Activated CD8-positive, alpha-beta memory T cell treated with anti-CD3 and anti-CD28 coated beads for 48 hours (primary cell): ENCODE measurements around the gene VAC14.

Experiments
- DNase-seq, 3 experiments: peaks; one replicate each; pipeline ENCODE4 v3.0.0-alpha.2; 2020; ENCODE audit warnings: low read depth in 2 of 3, low spot score in 2 of 3

Gene VAC14

DNA sequence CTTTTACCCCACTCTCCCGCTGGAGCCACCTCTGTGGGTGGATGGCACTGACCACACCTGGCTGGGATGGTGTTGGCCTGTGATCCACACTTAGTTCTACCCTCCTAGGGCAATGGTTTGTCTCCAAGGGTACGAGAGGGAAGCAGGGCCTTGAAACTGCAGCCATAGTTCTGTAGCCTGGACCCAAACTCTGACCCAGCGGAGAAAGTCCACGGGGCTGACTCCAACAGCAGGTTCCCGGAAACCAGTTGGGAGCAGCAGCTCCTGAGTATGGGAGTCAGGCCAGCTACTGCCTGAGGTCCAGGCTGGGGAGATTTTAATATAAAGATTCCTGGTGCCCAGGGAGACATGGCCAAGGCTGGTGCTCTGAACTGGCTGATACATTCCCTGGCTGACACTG lies 91.5 kb downstream of the VAC14 start:
- DNase-seq = no peak

DNA sequence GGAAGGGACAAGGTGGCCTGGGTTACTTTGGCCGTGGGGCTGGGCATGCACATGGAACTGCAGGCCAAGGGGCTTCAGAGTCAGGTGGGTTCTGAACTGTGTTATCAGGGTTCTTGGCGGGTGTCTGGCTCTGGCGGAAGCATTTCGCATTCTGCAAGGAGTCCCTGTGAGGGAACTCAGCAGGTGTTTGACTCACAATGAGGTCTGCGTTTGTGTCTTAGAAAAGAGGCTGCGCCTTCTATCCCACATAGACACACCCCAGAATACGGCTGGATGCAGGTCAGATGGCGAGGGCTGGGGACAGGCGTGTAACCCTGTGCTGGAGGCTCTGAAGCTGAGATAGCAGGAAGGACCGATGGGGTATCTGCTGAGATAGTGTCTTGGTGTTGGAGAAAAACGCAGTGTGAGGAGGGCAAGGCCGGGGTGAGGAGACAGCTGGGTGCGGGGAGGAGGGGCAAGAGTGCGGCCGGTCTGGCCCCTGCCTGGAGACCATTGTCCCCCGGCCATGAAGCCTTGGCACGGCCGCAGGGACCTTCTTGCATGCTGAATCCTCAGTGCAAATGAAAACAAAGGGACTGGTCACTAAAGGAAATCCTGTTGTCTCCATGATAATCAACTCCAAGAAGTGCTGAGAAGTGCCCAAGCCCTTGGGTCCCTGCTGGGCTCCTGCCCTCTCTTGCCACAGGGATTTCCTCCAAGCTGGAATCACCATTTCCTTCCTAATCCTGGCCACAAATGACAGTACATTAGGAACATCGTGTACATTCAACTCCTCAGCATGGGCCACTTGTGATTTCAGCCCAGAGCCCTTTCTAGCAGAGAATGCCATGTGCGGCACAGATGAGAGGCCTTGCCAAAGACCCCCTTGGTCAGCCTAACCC lies 92.4 kb downstream of the VAC14 start:
- DNase-seq = no peak

DNA sequence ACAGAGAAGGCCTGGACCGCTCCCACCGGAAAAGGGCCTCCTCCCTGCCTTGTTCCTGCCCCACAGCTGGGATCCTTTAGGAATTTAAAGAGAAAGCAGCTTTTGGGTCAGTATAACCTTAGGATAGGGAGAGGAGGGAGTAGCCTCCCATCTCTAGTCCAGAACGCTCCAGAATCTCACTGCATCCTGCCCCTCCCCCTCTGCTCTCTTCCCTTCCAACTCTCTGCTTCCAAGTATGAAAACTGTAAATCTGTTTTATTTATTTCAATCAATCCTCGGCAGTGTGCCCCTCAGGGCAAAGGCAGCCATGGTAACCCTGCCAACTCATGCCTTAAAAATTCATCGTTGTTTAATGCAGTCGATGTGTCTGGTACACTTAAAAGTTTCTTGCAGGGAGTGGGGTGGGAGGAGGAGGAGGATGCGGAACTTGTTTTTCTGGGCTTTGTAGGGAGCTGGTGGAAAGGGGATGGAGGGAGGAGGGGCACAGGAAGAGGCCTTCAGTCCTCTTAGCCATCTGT lies 94.0 kb downstream of the VAC14 start:
- DNase-seq = no peak

DNA sequence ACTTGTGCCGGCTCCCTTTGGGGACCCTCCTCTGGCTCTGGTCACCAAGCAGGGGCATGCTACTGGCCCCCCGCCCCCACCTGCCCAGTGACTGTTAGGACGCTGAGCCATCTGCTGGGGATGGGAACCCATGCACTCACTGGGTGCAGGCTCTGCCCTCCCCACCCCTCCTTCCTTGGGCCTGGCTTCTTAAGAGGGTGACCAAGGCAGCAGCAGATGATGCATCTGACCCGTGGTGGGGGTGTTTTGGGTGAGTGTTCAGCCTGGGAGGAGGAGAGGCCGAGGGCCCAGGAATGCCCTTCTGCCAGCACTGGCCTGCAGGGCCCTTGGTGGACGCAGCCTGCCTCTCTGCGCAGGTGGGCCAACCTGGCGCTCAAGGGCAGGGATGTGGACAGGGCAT lies 95.9 kb downstream of the VAC14 start:
- no peak for DNase-seq

DNA sequence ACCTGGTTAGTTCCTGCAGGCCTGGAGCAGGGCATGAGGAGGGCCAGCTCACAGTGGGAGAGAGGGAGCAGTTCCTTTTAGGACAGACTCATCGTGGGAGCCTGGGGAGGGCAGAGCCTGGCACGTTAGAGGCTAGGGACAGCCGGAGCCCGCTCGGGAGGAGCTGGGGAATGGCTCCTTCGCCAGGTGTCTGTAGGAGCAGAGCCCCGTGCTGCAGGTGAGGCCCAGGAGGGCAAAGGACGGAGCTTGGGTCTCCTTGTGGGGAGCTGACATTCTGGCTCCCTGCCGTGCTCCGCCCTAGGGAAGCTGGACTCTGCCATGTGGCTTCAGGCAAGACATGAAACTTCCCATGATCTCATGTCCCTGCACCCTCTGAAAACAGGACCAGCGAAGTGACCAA lies 96.4 kb downstream of the VAC14 start:
- no peak for DNase-seq

DNA sequence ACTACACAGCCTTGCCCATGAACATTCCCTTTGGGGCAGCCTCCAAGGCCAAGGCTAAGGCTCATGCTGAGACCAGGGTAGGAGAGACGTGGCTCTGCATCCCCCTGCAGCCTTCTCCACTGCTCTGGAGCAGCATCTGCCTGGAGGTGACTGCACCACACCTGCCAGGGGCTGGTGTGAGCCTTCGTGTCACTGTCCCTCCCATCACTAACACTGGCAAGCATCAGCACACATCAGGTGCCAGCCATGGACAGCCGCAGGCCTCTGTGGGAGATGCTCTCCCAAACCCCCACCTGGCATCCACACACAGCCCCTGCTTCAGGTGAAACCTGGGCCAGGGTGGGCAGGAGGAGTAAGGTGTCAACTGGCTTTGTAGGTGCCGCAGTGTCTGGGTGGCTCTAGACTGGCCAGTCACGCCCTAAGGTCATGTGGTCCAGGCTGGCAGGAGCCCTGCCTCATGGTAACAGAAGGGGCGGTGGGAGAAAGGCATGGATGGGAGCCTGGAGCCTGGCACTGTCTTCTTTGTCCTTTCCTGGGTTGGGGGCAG lies 97.0 kb downstream of the VAC14 start:
- DNase-seq = no peak

DNA sequence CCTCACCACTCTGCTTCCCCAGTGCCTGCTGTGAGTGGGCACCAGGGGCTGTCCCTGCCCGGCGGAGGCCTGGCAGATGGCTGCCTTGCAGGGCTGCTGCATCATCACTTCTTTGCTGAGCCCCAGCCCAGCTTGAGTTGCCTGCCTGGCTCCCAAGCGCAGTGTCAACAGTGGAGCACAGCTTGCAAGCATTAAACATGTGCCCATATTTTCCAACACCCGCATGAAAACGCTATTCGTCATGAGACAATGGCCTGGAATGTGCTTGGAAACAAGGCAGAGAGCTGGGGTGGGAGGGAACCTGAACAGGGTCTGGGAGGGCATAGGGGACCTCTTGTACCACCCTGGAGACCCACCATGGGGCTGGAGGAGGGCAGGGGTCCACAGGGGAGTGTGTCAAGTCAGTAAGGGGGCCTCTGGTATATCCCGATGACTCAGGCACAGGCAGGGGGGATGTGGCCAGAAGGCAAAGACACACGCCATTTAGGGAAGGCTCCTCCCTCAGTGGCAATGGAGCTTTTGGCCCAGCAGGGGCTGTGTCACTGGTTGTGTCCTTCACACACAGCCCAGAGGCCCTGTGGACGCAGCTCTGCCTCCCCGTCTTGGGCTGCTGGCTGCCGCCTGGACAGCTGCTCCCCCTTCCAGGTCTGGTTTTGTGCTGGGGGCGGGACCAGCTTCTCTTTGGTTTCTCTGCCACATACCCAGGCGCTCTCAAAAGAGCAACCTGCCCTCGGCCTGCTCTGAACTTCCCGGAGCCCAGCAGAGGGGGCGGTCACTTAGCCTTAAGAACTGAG lies 97.7 kb downstream of the VAC14 start:
- DNase-seq = no peak

DNA sequence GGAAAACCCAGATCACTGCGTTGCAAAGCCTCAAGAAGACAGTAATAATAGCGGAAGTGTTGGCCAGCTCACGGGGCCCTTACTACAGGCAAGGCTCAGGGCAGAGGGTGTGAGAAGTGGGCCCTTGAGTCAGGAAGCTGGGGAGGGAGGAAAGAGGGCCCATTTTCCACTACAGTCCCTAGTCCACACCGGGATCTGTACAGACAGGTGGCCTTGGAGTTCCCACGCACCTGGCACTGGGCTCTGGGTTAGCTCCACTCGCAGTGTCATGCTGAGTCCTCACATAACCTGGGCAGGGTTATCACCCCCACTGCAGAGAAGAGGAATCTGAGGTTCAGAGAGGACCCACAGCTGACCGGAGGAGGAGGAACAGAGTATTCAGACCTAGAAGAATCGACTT lies 98.3 kb downstream of the VAC14 start:
- no peak for DNase-seq

DNA sequence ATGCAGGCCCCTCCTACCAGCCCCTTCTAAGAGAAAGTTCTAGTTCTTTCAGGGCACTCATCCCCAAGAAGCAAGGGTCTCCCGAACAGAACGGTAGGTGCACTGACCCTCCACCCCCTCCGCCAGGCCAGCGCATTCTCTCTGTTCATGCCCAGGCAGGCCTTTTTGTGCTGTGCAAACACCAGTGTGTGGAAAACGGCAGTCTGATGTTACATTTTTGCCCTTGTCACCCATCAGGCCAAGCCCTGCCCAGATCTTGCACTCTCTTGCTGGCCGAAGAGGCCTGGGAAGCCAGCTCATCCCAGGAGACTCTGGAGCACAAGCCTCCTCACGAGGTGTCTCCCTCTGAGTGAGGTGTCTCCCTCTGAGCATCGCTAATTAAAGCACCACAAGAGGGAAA lies 99.0 kb downstream of the VAC14 start:
- no peak for DNase-seq

DNA sequence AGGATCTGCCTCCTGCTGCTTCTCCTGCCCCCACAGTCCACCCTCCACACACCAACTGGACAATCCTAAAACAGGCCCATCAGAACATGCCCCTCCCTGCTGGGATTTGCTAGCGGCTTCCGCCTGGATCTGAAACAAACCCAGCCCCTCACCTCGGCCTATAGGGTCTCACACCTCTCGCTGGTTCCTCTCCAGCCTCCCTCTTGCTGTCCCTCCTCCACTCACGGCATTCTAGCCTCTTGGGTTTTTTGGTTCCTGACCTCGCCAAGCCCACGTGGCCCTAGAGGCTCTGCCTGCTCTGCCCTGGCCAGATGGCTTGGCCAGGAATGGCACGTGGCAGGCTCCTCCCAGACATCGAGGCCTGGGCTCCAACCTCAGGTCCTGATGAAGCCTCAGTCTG lies 99.4 kb downstream of the VAC14 start:
- no peak for DNase-seq

DNA sequence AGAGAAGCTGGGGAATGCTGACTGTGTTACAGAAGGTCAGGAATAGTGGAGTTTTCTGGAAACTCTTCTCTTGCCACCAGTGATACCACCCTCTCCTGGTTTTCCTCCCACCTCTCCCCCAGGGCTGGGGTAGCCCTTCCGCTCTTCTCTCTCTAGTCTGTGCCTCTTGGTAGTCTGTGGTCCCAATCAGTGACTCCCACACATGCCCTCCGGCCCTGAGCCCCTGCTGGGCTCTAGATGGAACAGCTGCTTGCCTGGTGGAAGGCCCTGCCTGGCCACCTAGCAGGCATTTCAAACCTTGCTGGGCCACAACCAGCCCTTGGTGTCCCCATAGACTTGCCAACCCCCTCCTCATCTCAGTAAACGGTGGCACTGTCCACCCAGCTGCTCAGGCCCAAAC lies 99.9 kb downstream of the VAC14 start:
- no peak for DNase-seq

DNA sequence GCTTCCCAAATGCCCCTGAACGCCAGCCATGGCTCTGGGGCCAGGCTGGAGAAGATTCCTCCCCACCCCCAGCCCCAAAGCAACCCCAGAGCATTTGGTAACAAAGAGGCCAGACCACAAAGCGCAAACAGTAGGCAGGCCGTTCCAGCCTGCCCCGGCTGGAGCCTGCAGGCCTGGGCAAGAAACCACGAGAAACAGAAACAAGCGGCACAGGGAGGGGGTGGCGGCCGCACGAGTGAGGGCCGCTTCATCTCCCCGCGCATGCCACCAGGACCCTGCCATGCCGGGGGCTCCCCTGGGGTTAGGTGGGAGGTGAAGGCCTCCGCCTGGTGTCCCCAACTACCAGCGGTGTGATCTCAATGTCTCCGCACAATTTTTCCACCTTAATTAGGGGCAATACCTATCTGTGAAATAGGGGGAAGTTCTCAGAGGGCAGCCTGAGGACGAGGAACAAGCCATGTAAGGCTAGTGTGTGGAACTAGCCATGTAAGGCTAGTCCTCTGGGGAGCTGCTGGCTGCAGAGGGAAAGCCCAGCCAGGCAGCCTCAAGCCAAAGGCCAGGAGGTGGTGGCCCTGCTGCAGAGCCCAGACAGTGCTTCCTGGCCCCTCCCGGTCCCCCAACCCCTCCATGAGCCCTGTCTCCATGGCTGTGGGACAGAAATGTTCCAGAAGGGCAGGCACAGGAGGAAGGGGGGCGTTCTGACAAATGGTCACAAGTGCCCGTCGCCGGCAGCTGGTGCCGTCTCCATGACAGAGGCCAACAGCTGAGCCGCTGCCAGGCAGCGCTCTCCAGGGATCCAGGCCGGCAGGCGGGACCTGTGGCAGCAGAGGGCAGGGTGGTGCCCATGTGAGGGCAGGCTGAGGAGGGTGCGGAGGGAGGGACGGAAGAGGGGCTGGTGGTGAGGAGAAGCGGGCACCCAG lies 100.6 kb downstream of the VAC14 start:
- DNase-seq = no peak

DNA sequence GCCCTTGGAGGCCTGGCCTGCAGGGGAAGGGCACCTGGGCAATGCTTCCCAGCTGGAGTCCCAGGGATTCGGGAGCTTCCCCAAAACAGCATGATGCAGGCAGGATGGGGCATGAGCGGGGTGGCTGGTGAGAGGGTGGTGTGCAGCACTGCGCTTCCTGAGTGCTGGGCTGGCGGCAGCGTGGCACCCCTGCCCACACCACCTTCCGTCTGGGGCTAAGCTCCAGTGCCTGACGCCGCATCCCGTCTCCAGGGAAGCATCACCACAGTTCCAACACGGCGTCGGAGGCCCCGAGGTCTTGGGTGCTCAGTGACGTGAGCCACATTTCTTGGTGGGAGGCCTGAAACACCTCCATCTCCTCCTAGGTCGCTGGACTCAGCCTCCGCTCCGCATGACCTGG lies 101.3 kb downstream of the VAC14 start:
- no peak for DNase-seq

DNA sequence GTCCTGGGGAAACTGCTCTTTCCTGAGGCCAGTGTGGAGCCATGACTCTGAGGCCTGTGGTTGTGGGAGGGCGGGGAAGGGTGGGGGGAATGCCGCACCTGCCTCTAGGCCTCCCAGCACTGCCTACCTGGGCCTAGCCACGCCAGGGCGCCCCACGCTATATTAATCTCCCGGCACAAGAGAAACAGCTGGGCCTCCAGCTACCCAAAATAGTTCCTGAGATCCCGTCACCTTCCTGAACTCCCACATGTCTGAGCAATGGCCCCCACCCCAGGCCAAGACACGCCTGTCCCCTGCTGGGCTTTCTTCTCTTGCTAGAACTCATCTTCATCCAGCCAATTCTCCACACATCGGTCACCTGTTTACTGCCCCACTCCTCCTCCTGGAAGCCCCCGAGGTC lies 102.1 kb downstream of the VAC14 start:
- no peak for DNase-seq

DNA sequence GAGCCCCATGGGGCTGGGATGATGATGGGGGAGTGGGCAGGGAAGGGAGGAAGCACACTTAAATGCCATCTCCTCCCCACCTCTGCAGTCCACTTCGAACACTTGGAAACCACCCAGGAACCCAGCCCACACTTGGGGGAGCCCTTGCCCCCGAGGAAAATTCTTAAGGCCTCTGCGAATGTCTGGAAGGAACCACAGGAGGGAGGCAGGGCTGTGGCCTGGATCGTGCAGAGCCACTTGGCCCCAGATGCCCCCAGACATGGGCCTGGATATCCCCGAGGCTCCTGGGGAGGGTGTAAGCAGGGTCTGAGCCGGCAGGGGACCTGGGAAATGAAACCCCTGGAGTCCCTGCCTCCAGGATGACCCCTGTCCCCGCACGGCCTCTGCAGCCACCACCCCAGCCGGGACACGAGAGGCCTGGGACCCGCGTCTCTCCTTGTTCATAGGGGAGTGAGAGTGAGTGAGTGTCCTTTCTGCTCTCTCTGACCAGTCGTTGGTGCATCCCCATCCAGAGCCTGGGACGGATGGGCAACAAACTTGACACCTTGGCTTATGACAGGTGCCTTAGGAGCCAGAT lies 103.3 kb downstream of the VAC14 start:
- no peak for DNase-seq

DNA sequence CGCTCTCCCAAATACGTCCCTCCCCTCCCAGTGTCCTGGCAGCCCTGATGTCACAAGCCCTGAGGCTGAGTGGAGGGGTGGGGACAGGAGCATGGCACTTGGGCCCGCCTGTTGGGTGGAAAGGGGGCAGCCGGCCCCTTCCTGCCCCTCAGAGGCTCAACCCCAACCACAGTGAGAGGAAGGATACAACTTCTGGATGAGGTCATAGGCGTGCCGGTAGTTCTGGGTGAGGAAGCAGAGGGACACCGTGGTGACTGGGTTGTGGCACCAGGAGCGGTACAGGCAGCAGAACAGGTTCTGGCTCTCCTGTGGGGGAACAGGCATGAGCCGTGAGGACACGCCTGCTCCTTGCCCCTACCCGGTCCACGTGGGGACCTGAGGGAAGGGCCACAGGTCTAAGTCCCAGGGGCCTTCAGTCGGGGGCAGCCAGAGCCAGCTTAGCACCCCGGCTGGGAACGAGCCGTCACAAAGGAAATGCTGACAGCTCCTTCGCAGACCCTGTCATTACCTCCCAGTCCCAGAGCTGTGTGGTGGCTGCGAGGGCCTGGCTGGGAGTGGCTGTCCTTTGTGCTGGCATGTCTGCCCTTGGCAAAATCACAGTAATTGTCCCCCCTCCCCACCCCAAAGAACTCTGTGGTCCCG lies 103.9 kb downstream of the VAC14 start:
- DNase-seq = no peak

DNA sequence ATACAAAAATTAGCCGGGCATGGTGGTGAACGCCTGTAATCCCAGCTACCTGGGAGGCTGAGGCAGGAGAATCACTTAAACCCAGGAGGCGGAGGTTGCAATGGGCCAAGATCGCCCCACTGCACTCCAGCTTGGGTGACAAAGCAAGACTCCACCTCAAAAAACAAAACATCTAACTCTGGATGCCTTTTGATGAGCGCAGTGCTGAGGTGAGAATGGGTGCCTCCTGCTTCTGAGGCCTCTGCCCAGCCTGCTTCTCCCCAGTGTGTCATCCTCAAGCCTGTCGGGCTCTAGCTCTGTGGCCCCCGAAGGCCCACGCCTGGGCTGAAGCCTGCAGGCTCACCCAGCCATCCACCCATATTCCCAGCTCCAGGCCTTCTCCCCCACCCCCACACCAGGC lies 104.6 kb downstream of the VAC14 start:
- no peak for DNase-seq

DNA sequence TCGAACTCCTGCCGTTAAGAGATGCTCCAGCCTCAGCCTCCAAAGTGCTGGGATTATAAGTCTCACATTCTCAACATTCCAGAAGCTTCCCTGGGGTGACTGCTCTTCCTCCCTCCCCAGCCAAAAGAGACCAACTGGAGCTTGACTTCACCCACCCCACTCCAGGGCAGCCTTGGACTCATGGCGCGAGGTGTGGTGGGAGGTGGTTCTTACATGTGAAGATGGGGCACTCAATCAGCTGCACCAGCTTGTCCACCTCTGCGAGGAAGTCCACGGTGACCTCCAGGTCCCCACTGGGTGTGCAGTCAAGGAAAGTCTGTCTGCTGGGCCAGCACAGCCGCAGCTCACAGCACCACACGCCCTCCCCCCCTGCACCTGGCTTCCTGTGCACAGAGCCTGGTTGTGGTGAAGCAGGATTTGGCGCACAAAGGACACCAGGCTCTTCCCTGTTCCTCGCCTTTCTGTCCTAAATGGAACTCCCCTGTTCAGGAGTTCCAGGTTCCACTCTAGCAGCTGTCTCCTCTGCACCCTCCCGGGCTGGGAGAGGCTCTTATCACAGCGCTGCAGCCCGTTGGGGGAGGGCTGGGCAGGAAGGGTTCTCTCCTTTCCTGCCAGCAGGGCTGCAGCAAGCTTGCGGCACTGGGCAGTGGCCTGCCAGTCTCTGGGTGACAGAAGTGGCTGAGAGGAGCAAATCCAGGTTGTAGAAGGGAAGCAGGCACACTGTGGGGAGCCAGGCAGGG lies 105.5 kb downstream of the VAC14 start:
- DNase-seq = no peak

DNA sequence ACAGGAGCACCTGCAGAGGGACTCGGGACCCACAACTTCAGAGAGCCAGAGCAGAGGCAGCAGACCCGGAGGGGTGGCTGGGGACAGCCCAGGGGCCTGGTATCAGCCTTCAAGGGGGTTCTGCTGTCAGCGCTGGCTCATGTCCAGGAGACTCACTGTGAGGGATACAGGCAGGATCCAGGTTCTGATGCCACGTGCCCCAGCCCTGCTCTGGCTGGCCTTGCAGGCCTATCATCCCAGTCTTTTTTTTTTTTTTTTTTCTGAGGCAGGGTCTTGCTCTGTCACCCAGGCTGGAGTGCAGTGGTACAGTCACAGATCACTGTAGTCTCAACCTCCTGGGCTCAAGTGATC lies 106.1 kb downstream of the VAC14 start:
- no peak for DNase-seq
